Cortex of kidney (tissue), 1 donor: ENCODE measurements around the gene PDAP1.
"Not testable (repeated sequence)": the region's sequence is repeated elsewhere in the genome, so short reads cannot be mapped to it uniquely, and the experiment has no call there.

Experiments
- DNase-seq: peaks from one replicate; lab custom pipeline; 2025; lab: John Stamatoyannopoulos, UW

PDAP1 gene

GRCh38 chr7:99379043-99379577, 29.3 kb downstream of the PDAP1 start:
- DNase-seq, result no peak

GRCh38 chr7:99375070-99375807, 33.2 kb downstream of the PDAP1 start:
- no peak for DNase-seq

GRCh38 chr7:99374111-99375064, 34.0 kb downstream of the PDAP1 start, which contains the start of gene ARPC1B:
TSS of gene ARPC1B (plus strand) at chr7:99374730. CDS start at chr7:99385715, 10,985 bp downstream.
- no peak for DNase-seq

GRCh38 chr7:99373091-99374066, 35.0 kb downstream of the PDAP1 start:
- no peak for DNase-seq

- DNase-seq, result no peak
Measured at GRCh38 chr7:99372275-99373090, 35.9 kb downstream of the PDAP1 start.

DNA sequence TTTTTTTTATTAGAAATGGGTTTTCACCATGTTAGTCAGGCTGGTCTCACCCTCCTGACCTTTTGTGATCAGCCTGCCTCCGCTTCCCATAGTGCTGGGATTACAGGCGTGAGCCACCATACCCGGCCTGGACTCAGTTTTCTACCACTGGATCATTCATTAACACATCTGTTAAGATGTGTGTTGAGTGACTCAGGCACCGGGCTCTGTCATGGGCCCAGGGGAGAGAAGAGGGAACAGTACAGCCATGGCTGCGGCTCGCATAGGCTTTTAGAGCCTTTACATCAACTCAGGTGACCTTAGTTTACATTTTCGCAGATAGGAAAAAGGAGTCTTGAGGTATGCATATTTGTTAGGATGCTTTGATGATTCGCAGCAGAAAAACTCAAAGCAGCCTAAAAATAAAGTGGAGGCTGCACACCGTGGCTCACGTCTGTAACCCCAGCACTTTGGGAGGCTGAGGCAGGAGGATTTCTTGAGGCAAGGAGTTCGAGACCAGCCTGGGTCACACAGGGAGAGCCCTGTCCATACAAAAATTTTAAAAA, 36.9 kb downstream of the PDAP1 start:
- no peak for DNase-seq

GRCh38 chr7:99369767-99370391, 38.5 kb downstream of the PDAP1 start:
- DNase-seq, result no peak

DNA sequence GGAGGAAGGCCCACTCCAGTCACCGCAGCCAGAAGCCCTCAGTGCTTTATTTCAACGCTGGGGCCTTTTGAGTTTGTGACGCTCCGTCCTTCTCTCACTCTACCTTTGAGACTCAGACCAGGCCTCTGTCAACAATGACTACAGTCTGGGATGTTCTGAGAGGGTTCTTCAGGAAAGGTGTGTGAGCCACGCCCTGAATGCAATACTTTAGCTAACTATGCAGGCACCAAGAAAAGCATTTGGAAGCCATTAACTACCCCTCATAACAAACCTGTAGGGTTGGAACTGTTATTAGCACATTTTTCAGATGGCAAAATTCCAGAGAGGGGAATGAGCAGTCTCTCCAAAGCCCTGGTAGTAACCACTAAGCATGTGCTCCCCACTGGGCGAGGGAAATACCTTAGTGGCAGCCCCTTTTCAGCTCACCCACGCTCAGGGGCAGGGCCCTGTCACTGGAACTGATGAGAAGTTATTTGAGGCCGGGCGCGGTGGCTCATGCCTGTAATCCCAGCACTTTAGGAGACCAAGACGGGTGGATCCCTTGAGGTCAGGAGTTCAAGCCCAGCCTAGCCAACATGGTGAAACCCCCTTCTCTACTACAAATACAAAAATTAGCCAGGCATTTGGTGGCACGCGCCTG, 39.5 kb downstream of the PDAP1 start:
- DNase-seq, result no peak

GRCh38 chr7:99366646-99367045, 41.8 kb downstream of the PDAP1 start:
- DNase-seq, result no peak

DNA sequence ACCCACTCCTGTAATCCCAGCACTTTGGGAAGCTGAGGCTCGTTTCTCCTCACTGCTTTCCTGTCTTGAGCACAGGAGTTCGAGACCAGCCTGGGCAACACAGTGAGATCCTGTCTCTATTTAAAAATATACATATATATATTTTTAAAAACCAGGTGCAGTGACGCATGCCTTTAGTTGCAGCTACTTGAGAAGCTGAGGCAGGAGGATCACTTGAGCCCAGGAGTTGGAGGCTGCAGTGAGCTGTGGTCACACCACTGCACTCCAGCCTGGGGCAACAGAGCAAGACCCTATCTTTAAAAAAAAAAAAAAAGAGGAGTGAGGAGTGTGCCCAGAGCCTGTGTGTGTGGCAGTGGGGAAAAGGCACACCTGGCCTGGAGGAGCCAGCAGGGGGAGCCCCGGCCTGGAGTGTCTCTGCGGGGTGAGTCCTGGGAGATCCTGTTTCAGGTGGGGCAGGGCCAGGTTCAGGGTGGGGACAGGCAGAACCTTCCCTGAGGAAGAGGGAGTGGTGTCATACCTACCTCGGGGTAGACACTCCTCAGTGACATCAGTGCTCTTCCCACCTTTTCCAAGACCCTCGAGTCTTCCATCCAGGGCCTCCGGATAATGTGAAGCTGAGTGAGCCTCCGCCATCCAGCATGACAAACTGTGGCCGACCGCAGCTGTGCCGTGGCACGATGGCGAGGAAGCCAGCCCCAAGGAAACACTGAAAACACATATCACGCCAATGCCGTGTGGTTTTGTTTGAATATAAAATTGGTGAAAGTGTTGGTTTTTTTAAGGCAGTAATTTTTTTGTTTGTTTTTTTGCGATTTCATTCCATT, 42.9 kb downstream of the PDAP1 start:
- no peak for DNase-seq

DNA sequence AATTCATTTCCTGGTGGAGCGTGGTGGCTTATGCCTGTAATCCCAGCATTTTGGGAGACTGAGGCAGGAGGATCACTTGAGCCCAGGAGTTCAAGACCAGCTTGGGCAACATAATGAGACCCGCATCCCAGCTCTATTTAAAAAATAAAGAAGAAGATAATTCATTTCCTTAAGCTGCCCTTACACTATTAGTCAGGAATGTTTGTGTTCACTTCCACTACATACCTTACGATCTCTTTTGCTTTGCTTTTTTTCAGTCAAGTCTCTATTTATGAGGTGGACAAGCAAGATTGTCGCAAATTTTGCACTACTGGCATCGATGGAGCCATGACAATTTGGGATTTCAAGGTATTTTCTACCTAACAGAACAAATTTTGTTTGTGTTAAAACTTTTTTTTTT, 45.1 kb downstream of the PDAP1 start:
- no peak for DNase-seq

DNA sequence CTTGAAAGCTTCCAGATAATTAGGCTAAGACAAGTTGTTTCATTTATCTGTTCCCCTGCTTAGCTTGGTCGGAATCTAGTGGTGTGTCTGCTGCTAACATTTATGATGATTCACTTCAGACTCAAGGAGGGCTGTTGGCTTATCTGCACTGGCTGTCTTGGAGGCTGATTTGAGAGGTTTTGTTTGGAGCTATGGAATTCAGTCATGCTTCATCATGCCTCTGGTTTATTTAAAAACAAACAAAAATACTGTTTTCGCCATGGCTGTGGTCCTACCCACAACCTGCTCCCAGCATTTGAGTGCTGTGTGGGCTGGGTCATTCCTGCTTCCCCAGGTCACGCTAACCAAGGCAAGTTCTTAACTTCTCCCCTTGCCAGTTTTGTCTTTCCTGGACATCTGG, 45.6 kb downstream of the PDAP1 start:
- DNase-seq, result no peak

DNA sequence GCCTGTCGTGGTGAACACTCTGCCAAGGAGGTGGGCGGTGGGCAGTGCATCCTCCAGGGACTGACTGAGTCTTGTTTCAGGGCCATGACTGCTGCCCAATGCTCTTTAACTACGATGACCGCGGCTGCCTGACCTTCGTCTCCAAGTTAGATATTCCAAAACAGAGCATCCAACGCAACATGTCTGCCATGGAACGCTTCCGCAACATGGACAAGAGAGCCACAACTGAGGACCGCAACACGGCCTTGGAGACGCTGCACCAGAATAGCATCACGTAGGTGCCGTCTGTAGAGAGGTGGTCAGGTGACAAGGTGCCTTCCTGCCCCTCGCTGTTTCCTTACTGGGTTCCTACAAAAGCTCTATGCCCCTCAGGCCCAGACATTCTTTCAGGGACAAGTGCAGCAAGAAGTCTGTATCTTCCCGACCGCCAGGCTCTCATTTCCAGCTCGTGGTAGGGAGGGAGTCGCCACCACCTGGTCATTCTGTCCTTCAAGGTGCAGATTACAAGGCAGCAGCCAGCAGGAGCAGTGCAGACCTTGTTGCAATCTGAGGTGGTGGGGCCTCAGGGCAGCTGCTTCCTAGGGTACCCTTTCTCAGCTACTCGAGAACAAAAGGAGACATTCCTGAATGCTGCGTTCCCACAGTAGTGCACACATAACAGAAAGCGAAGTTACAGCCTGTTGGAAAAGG, 48.8 kb downstream of the PDAP1 start:
- DNase-seq, result no peak

GRCh38 chr7:99358521-99358920, 49.9 kb downstream of the PDAP1 start:
- DNase-seq, result not testable (repeated sequence)

DNA sequence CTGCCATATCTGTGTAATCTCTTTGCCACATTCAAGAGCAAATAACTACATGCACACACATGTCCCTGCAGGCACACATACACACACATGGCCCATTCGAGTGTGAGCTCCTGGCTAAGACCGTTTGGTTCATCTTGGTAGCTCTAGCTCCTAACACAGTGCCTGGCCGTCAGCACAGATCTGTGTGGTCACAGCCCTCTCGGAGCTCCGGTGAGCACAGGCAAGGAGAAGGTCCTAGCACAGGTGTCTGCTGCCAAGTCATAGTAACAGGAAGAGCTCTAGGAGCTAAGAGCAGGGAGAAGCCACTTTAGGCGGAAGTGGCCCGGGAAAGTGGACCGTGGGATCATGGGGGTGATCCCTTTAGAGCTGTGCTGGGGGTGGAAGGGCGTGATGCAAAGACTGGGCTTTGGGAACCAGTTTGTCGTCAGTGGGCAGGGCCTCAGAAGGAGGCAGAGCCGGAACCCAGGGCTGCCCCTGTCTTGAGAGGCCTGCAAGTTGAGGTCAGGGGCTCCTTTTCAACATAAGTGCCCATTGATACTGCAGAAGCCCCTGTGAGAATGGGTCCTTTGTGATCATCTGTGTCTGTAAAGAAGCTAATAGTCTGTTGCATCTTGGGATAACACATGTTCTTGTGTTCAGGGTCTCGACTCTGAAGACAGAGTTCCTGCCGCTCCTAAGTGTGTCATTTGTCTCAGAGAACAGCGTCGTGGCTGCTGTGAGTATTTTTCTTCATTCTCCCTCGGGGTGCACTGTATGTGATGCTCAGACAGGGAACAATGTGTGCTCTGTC, 50.5 kb downstream of the PDAP1 start:
- no peak for DNase-seq

DNA sequence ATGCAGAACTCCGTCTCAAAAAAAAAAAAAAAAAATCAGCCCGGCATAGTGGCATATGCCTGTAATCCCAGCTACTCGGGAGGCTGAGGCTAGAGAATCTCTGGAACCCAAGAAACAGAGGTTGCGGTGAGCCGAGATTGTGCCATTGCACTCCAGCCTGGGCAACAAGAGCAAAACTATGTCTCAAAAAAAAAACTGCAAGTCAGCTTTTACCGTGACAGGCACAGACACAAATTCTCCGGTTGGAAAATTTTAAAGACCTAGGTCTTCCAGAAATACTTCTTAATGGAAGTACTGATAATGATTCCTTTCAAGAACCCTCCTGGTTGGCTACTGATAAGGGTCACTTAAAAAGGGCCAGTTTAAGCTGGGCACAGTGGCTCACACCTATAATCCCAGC, 53.3 kb downstream of the PDAP1 start:
- no peak for DNase-seq

DNA sequence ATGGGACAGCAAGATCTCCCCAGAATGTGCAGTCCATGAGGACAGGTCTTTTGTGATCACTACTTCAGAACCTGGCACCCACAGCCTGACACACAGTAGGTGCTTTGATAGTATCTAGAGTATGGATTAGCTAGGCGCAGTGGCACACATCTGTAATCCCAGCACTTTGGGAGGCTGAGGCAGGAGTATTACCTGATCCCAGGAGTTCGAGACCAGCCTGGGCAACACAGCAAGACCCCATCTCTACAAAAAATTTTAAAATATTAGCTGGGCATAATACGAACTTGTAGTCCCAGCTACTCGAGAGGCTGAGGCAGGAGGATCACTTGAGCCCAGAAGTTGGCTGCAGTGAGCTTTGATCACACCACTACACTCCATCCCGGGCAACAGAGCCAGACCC, 56.1 kb downstream of the PDAP1 start:
- DNase-seq, result no peak
